Measurements from ENCODE around the gene GDF3.
A peak's percentile ranks its signal among the peaks of the same experiment; 100 is the strongest.
"Not testable (repeated sequence)": the region's sequence is repeated elsewhere in the genome, so short reads cannot be mapped to it uniquely, and the experiment has no call there.

The GDF3 gene

DNA sequence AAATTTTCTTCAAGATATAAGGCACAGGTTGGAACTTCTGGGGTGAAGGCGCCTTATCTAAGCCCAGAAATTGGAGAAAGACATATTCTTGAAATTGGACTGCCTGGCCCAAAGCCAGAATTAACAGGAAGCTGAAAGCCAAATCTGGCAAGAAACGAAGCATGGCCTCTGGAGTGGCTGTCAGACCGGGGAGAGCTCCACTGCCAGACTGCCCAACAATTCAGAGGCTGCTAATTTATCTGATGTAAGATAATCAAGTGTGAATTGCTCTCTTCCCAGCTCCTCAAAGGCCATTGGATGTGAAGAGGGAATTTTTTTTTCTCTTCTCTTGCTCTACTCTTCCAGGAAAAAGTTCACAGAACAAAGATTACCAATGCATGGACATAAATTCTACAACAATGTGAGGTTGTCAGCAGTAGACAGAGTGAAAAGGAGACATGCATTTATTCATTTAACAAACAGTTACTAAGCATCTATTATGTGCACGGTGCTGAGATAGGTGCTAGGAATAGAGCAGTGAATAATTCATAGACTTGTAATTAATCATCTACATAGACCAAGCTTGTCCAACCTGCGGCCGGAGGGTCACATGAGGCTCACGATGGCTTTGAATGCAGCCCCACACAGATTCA lies at the start of gene GDF3:
GDF3 (minus strand) TSS at position 210 of the 632 bp plus-strand sequence; CDS start at position 163, 47 bp downstream.
- Histone ChIP-seq H3K9me3 (no peaks in the 10 kb centered on the region), H3K36me3 (replicated peaks) (no peaks in the 10 kb centered on the region), H3K27me3 (ENCODE audit: low read depth) (no peaks in the 10 kb centered on the region), H3K4me3 (no peak within 1 kb of the TSS), H3K4me1 (peaks cover 9% of the 10 kb centered on the region)
- no peak for DNase-seq (ENCODE audit: low spot score in 2 of 2)
- in situ Hi-C loops (cut with MboI; ENCODE audit: low sequenced_read_pairs), result no loop called here

DNA sequence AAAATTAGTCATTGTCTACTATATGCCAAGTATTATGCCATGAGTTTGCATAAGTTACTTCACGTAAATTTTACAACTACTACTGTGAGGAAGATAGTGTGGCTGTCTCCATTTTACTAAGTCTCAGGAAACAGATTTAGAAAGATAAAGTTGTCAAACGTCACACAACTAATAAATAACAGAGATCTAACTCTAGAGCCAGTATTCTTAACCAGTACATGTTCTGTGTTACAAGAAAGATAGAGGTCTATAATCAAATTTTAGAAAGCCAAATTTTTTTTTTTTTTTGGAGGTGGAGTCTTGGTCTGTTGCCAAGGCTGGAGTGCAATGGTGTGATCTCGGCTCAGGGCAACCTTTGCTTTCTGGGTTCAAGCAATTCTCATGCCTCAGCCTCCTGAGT lies 37.4 kb upstream of the GDF3 start:
- no peak for DNase-seq (ENCODE audit: low spot score in 2 of 2)
- Histone ChIP-seq H3K36me3 (replicated peaks) (no peaks in the 10 kb centered on the region), H3K4me1 (no peaks in the 10 kb centered on the region), H3K4me3 (no peak overlapping the region), H3K9me3 (no peaks in the 10 kb centered on the region), H3K27me3 (ENCODE audit: low read depth) (no peaks in the 10 kb centered on the region)
- in situ Hi-C loops (cut with MboI; ENCODE audit: low sequenced_read_pairs), result no loop called here

DNA sequence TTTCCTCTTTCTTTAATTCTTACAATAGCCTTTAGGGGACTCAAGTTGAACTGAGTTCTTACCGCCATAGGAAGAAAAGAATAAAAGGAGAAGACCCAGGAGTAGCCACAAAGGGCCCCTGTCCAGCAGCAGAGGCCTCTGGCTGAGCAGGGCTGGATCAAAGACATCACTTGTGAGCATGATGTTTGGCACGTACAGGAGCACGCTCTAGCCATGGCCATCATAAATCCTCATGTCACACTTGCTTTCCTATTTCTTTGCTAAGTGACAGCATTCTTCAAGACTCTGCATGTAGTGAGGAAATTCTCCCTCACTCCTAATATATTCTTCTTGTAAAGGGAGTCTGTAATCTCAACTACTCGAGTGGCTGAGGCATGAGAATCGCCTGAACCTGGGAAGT lies 35.9 kb upstream of the GDF3 start:
- Histone ChIP-seq H3K27me3 (ENCODE audit: low read depth) (no peaks in the 10 kb centered on the region), H3K9me3 (no peaks in the 10 kb centered on the region), H3K4me1 (no peaks in the 10 kb centered on the region), H3K36me3 (replicated peaks) (no peaks in the 10 kb centered on the region), H3K4me3 (no peak overlapping the region)
- no peak for DNase-seq (ENCODE audit: low spot score in 2 of 2)
- in situ Hi-C loops (cut with MboI; ENCODE audit: low sequenced_read_pairs), result no loop called here

DNA sequence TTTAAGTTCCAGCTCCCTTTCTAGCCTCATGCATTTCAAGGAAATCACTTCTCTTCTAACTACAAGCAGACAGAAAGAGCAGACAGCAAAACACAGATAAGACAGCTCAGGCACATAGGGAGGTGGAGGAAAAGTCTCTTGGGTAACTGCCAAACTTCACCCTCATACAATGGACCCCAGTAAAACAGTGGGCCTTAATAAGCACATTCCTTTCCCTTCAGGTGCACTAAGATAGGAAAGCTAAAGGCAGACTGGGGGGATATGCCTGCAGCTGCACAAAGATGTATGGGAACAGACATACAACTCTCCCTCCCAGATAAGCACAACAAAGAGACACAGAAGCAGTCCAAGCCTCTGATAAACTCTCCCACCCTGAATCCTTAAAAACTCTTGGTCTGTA lies 35.4 kb upstream of the GDF3 start:
- H3K4me1 ChIP-seq; H3K36me3 ChIP-seq (replicated peaks); H3K9me3 ChIP-seq; H3K27me3 ChIP-seq (ENCODE audit: low read depth); in situ Hi-C loops (cut with MboI; ENCODE audit: low sequenced_read_pairs); DNase-seq (ENCODE audit: low spot score in 2 of 2); H3K4me3 ChIP-seq: not testable (repeated sequence)

DNA sequence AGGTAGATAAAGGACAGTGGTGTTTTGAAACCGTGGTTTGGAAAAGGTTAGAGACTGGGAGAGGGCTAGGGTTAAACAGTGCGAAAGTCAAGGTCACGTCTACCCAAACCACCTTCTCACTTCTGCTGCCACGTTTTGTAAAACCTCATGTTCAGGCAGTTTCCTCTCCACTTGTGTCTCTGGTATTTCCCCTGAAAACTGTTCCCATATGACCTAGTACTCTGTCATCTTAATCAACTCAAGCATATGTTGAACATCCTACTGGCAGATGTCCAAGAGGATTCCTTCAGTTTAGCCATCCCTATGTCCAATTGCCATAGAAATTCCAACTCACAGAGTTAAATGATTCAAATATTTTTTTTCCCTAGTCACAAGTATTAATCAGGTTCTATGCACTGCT lies 34.2 kb upstream of the GDF3 start:
- Histone ChIP-seq H3K27me3 (ENCODE audit: low read depth) (no peaks in the 10 kb centered on the region), H3K4me3 (no peak overlapping the region), H3K9me3 (no peaks in the 10 kb centered on the region), H3K36me3 (replicated peaks) (no peaks in the 10 kb centered on the region), H3K4me1 (no peaks in the 10 kb centered on the region)
- in situ Hi-C loops (cut with MboI; ENCODE audit: low sequenced_read_pairs), result no loop called here
- DNase-seq (ENCODE audit: low spot score in 2 of 2), result no peak

DNA sequence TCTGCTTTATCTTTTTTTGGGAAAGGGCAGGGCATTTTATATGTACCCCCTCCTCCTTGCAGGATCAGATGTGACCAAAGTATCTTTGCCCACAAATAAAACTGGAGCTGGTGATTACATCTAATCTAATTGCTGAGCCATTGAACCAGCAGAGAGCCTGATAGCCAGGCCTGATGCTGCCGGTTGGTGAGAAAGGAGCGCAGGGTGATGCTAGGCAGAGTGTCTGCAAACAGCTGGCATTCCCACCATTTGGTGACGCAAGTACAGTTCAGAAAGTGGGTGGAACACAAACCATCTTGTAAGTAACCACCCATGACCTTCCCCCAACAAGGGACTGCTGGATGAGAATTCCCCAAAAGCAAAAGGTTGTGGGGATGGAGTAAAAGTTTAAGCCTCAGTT lies 28.4 kb upstream of the GDF3 start:
- Histone ChIP-seq H3K36me3 (replicated peaks) (no peaks in the 10 kb centered on the region), H3K27me3 (ENCODE audit: low read depth) (peaks cover 3% of the 10 kb centered on the region; the same call in 1 of the 2 replicates), H3K4me3 (no peak overlapping the region), H3K9me3 (no peaks in the 10 kb centered on the region), H3K4me1 (no peaks in the 10 kb centered on the region)
- in situ Hi-C loops (cut with MboI; ENCODE audit: low sequenced_read_pairs), result no loop called here
- DNase-seq (ENCODE audit: low spot score in 2 of 2), result no peak

DNA sequence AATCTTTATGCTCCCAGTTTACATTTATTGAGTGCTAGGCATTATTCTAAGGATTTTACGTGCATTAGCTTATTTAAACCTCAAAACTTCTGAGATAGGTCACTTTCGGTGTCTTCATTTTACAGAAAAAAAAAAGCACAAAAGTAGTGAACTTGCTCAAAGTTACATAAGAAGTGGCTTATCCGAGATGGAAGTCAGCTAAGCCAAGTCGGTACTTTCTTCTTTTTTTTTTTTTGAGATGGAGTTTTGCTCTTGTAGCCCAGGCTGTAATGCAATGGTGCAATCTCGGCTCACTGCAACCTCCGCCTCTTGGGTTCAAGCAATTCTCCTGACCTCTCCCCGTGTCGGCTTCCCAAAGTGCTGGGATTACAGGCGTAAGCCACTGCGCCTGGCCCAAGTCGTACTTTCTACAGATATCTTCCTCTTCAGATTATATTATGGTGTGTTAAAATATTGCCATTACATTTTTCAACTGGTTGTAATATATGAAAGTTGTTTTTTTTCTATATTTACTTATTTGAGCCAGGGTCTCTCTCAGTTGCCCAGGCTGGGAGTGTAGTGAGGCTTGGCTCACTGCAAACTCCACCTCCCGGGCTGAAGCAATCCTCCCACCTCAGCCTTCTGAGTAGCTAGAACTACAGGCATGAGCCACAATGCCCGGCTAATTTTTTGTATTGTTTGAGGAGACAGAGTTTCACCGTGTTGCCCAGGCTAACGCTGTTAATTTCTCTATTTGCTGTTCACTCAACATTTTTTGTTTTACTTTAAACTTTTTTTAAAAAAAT lies 24.6 kb upstream of the GDF3 start:
- DNase-seq (ENCODE audit: low spot score in 2 of 2), result no peak
- no peak overlapping the region for H3K4me3 ChIP-seq
- in situ Hi-C loops (cut with MboI; ENCODE audit: low sequenced_read_pairs), result no loop called here
- H3K4me1 ChIP-seq, result no peaks in the 10 kb centered on the region
- peaks cover 3% of the 10 kb centered on the region; the same call in 1 of the 2 replicates for H3K27me3 ChIP-seq (ENCODE audit: low read depth)
- no peaks in the 10 kb centered on the region for H3K36me3 ChIP-seq (replicated peaks)
- no peaks in the 10 kb centered on the region for H3K9me3 ChIP-seq

DNA sequence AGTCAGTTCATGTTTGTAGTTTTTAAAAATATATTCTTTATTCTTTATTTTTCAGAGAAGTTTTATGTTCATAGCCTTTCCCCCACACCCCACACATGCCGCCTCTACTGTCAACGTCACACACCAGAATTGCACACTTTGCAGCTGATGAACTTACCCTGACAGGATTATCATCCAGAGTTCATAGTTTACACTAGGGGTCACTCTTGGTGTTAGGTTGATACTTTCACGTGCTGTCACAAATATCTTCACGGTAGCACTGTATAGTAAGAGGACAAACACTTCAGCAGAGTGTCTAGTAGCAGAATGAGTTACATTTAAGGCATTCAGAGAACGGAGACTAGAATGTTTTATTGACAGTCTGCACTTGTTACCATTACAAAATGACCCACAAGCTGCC lies 20.8 kb upstream of the GDF3 start:
- no peaks in the 10 kb centered on the region for H3K36me3 ChIP-seq (replicated peaks)
- no peaks in the 10 kb centered on the region for H3K9me3 ChIP-seq
- in situ Hi-C loops (cut with MboI; ENCODE audit: low sequenced_read_pairs), result no loop called here
- H3K4me3 ChIP-seq, result no peak overlapping the region
- peak in 1 of 2 experiments; percentile 31 for DNase-seq (ENCODE audit: low spot score in 2 of 2)
- no peaks in the 10 kb centered on the region for H3K4me1 ChIP-seq
- peaks cover 3% of the 10 kb centered on the region; the same call in 1 of the 2 replicates for H3K27me3 ChIP-seq (ENCODE audit: low read depth)

DNA sequence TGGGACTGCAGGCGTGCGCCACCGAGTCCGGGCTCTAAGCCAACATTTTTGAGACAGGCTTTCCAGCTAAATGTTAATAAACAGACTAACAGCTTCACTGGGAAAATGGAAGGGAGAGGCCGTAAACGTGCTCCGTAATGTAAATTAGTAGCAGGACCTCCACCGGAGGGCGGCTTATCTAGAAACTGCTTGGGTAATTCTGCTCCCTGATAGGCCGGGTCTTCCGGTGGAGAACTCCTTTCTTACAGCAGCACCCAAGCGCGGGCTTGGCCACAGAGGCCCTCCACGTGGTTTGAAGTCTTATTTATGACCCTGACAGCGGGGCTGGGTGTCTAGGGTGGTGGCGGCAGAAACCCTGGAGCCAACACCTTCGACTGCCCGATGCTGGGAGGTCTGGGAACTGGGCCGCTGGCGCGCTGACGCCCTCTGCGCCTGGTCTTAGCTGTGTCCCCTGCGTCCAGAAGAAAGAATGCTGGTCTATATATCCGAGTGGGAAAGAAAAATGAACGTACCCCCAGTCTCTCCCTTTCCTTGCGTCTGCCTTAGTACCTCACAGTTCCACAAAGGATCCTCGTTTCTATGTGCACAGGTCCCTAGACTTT lies 17.4 kb upstream of the GDF3 start:
- in situ Hi-C loops (cut with MboI; ENCODE audit: low sequenced_read_pairs), result no loop called here
- no peaks in the 10 kb centered on the region for H3K9me3 ChIP-seq
- H3K4me3 ChIP-seq, result no peak overlapping the region
- no peak for DNase-seq (ENCODE audit: low spot score in 2 of 2)
- no peaks in the 10 kb centered on the region for H3K36me3 ChIP-seq (replicated peaks)
- H3K27me3 ChIP-seq (ENCODE audit: low read depth), result no peaks in the 10 kb centered on the region
- H3K4me1 ChIP-seq, result no peaks in the 10 kb centered on the region

DNA sequence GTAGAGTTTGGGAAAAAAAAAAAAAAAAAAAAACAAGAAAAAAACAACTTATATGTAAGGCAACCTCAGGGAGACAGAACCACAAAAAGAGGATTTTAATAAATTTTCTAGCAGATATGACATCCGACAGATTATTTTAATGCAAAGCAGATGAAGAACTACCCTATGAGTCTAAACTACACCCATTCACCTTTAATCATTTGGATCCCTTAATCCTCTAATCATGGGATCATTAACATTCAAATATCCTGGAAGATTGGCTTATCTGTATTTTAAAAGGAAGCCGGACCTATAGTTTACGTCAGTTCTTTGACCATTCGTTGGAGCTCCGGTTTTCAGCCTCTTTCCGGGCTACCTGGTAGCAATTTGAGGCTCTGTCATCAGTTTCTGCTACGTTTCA lies 15.6 kb upstream of the GDF3 start, which contains the start of gene DPPA3:
DPPA3 (plus strand) TSS at position 301 of the 400 bp plus-strand sequence. CDS start 138 bp downstream, outside the sequence.
- Histone ChIP-seq H3K4me1 (no peaks in the 10 kb centered on the region), H3K36me3 (replicated peaks) (no peaks in the 10 kb centered on the region), H3K4me3 (no peak within 1 kb of the TSS), H3K27me3 (ENCODE audit: low read depth) (no peaks in the 10 kb centered on the region), H3K9me3 (no peaks in the 10 kb centered on the region)
- in situ Hi-C loops (cut with MboI; ENCODE audit: low sequenced_read_pairs), result no loop called here
- DNase-seq (ENCODE audit: low spot score in 2 of 2), result no peak

DNA sequence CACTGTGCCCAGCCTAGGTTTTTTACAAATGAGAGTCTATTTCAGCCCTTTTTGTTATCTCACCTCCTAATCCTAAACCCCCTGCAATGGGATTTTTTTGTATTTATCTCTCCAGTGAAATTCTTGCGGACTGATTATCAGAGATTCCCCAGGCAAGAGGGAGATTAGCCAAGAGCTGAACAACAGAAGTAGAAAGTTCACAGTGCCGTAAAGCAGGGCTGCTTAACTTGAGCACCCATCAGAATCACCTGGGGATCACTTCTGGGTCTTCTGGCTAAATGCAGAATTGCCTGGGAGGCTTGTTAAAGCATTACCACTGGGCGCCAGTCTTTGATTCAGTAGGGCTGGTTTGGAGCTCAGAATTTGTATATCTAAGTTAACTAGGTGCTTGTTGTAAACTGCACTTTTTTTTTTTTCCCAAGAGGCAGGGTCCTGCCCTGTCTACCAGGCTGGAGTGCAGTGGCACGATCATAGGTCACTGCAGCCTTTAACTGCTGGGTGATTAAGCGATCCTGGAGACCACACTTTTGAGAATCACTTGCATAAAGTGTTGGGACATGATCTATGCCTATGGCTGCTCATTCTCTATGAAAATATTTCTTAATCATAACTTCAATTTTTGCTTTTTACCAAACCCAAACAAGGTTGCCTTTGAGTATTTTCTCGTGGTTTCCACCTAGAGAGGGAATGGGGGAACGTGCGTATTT lies 14.5 kb upstream of the GDF3 start:
- H3K4me1 ChIP-seq, result no peaks in the 10 kb centered on the region
- H3K4me3 ChIP-seq, result no peak overlapping the region
- no peaks in the 10 kb centered on the region for H3K27me3 ChIP-seq (ENCODE audit: low read depth)
- no peak for DNase-seq (ENCODE audit: low spot score in 2 of 2)
- H3K9me3 ChIP-seq, result no peaks in the 10 kb centered on the region
- in situ Hi-C loops (cut with MboI; ENCODE audit: low sequenced_read_pairs), result no loop called here
- H3K36me3 ChIP-seq (replicated peaks), result no peaks in the 10 kb centered on the region

DNA sequence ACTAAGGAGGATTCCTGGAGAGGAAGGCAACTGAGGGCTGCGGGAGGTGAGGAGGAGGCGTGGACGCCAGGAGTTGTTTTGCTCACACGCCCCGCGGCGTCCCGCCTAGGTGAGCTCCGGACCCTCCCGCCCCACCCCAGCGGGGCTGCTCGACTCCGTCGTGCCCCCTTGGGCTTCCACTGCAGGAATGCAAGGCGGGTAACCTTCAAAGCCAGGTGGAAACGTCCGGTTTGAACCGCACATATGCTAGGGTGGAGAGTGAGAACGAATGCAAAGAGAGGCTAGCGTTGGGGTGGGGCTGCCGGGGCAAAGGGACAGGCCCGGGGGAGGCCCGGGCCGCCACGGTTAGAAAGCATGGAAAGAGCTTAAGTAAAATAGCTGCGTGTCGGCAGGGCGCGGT lies 10.3 kb upstream of the GDF3 start:
- H3K4me1 ChIP-seq, result no peaks in the 10 kb centered on the region
- no peaks in the 10 kb centered on the region for H3K27me3 ChIP-seq (ENCODE audit: low read depth)
- no peaks in the 10 kb centered on the region for H3K36me3 ChIP-seq (replicated peaks)
- H3K9me3 ChIP-seq, result no peaks in the 10 kb centered on the region
- H3K4me3 ChIP-seq, result no peak overlapping the region
- in situ Hi-C loops (cut with MboI; ENCODE audit: low sequenced_read_pairs), result no loop called here
- DNase-seq (ENCODE audit: low spot score in 2 of 2), result no peak

DNA sequence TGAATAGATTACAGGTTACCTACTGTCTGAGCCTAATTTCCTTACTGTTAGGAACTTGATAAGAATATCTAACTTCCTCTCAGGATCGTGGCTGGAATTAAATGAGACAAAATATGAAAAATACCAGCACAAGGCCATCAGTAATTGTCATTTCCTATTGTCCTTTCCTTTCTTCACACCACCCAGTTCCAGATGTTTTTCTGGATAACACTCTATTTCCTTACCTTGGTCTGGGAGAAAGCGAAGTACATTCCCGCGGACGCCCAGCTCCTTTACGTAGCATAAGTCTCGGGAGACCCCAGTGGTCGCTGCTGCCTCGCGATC lies 376 bp downstream of the GDF3 start:
- peaks cover 9% of the 10 kb centered on the region for H3K4me1 ChIP-seq
- H3K27me3 ChIP-seq (ENCODE audit: low read depth), result no peaks in the 10 kb centered on the region
- no peaks in the 10 kb centered on the region for H3K36me3 ChIP-seq (replicated peaks)
- H3K4me3 ChIP-seq, result no peak overlapping the region
- in situ Hi-C loops (cut with MboI; ENCODE audit: low sequenced_read_pairs), result no loop called here
- no peaks in the 10 kb centered on the region for H3K9me3 ChIP-seq
- DNase-seq (ENCODE audit: low spot score in 2 of 2), result no peak
